ENCODE measurements around the gene ATP1B1. TPM values are rescaled to one million over a fixed set of nuclear protein-coding genes. Genes with fewer than 3 reads are reported as not detected.

ATP1B1 gene
- total and polyA plus RNA-seq, 2 of the 8 experiments (the other 6 are each of a cell fraction or from before 2014, with no cell fraction given), result 16.3 to 76.5 TPM

DNA sequence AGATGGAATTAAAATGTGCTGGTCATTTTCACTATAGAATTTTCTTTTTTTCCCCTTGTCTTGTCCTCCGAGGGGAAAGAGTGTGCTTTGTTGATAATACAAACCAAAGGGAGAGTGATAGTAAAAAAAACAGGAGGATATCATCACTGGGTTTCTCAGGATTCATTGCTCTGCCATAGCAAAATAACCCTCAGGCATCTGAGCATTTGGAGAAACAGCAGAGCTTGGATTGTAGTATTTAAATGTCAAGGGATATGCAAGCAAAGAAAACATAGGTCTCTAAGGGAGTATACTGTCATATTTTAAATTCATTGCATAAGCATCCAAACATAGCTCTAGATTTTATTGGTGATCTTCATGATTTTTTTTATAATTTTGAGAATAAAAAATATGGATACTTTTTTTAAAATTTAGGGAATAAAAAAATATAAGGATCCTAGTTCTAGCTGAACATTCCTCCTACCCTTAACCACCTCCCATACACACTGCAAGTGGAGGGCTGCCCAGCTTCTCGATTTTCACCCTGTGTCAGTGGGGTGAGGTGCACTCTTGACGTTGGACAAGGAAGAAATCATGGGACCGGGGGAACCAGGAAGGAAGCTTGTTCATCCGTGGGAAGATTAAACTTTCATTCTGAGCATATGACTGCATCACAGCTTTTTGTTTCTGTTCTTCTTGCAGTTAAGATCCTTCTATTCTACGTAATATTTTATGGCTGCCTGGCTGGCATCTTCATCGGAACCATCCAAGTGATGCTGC lies 4.4 kb downstream of the ATP1B1 start:
- Histone ChIP-seq H3K18ac (ENCODE audit: extremely low read depth, low read length) (no peak overlapping the region), H4K8ac (ENCODE audit: extremely low read depth, insufficient read depth, low read length) (no peak overlapping the region), H3K9me3 (ENCODE audit: insufficient read depth in 2 of 2, low read depth in 1 of 2, low read length in 1 of 2) (no peaks in the 10 kb centered on the region), H3K56ac (replicated peaks; ENCODE audit: insufficient read length, low read depth, low read length) (no peak overlapping the region), H3K9ac (replicated peaks in 1 of 4; ENCODE audit: extremely low read depth in 1 of 4, low read depth in 3 of 4, low read length in 3 of 4) (no peak overlapping the region), H2BK12ac (ENCODE audit: low read depth, low read length) (no peak overlapping the region), H2AK5ac (ENCODE audit: low read depth, low read length) (no peak overlapping the region), H4K20me1 (replicated peaks in 1 of 2; ENCODE audit: control insufficient read depth in 1 of 2, insufficient read depth in 2 of 2, low read length in 2 of 2) (peaks cover 5 to 6% of the 10 kb centered on the region in 2 experiments), H3K79me2 (ENCODE audit: control insufficient read depth in 1 of 2, insufficient read depth in 2 of 2, low read length in 2 of 2) (peaks cover 22 to 70% of the 10 kb centered on the region in 2 experiments), H2AFZ (ENCODE audit: low read length) (no peak overlapping the region), H4K91ac (replicated peaks; ENCODE audit: insufficient read length, low read length) (no peak overlapping the region), H3K4me2 (ENCODE audit: insufficient read depth in 1 of 2, low read depth in 2 of 2, low read length in 2 of 2) (peak overlapping the region in 1 of 2 experiments; percentile 95; a peak in 1 of 4 replicates), H4K5ac (ENCODE audit: insufficient read length, low read depth, low read length) (no peak overlapping the region), H3K23ac (ENCODE audit: insufficient read length) (no peak overlapping the region), H3K27me3 (replicated peaks in 1 of 4; ENCODE audit: control insufficient read depth in 3 of 4, extremely low read depth in 1 of 4, insufficient read depth in 3 of 4, low read length in 3 of 4) (no peaks in the 10 kb centered on the region), H3K14ac (ENCODE audit: insufficient read length) (no peak overlapping the region), H2BK15ac (ENCODE audit: low read length) (no peak overlapping the region), H3K4ac (replicated peaks; ENCODE audit: insufficient read length, low read depth, low read length) (no peak overlapping the region), H3K4me1 (replicated peaks in 1 of 4; ENCODE audit: control insufficient read depth in 3 of 4, insufficient read depth in 4 of 4, low read length in 3 of 4) (peaks cover 12 to 30% (median 22%) of the 10 kb centered on the region in 4 experiments), H3K27ac (ENCODE audit: low read depth, low read length) (no peak overlapping the region), H2BK120ac (replicated peaks; ENCODE audit: low read depth, low read length) (no peak overlapping the region), H3K79me1 (ENCODE audit: low read depth, low read length) (peaks cover 14% of the 10 kb centered on the region; the same call in 1 of the 2 replicates), H3K4me3 (ENCODE audit: extremely low read depth in 1 of 4, insufficient read depth in 2 of 4, low read depth in 3 of 4, low read length in 4 of 4) (no peak overlapping the region), H3K23me2 (ENCODE audit: low read depth, low read length) (peaks cover 11% of the 10 kb centered on the region), H2BK20ac (ENCODE audit: low read length) (no peak overlapping the region), H3K36me3 (ENCODE audit: control insufficient read depth in 2 of 4, insufficient read depth in 4 of 4, low read length in 3 of 4) (peaks cover 2 to 24% (median 12%) of the 10 kb centered on the region in 4 experiments; a peak in 6 of 8 replicates), H2BK5ac (ENCODE audit: low read depth, low read length) (no peak overlapping the region; the same call in 1 of the 2 replicates)
- POLR2A ChIA-PET (ENCODE audit: partially characterized antibody), result interaction anchor here (1.1 to 1.6 kb wide), 2 partner anchors 9 to 257 kb away, joined by 4 to 6 read pairs; partner anchors contain the start of genes BLZF1 and NME7
- DNase-seq (ENCODE audit: low read depth in 1 of 2, low spot score in 2 of 2) (no peak), FAIRE-seq (no peak)
- CTCF ChIA-PET (ENCODE audit: partially characterized antibody), result interaction anchor here (0.6 to 2.9 kb wide), 9 partner anchors 15 to 508 kb away, joined by 3 to 16 read pairs (median 3); no protein-coding TSS in a partner anchor
- whole genome bisulfite sequencing, 2 experiments (ENCODE audit: extremely low coverage in 1 of 2, insufficient coverage in 1 of 2, insufficient read length in 1 of 2, insufficient replicate concordance in 2 of 2, low coverage in 1 of 2, low lambda C conversion rate in 2 of 2, missing lambda C conversion rate in 1 of 2), result 89% methylated on average over 7 of the region's 7 CpGs; no CpG with 5 or more reads in 1 of the 2 experiments
- TF ChIP-seq, protein P1, sequence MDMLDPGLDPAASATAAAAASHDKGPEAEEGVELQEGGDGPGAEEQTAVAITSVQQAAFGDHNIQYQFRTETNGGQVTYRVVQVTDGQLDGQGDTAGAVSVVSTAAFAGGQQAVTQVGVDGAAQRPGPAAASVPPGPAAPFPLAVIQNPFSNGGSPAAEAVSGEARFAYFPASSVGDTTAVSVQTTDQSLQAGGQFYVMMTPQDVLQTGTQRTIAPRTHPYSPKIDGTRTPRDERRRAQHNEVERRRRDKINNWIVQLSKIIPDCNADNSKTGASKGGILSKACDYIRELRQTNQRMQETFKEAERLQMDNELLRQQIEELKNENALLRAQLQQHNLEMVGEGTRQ (IDR thresholded peaks at IDR 0.05; ENCODE audit: low read length), result no peak
- TF ChIP-seq BCL11A (IDR thresholded peaks at IDR 0.05; ENCODE audit: low read depth in 2 of 2, low read length in 2 of 2), result no peak
- no peak for TF ChIP-seq EZH2 (IDR thresholded peaks at IDR 0.05; ENCODE audit: low read depth, low read length, severe bottlenecking)
- TF ChIP-seq, protein P2, sequence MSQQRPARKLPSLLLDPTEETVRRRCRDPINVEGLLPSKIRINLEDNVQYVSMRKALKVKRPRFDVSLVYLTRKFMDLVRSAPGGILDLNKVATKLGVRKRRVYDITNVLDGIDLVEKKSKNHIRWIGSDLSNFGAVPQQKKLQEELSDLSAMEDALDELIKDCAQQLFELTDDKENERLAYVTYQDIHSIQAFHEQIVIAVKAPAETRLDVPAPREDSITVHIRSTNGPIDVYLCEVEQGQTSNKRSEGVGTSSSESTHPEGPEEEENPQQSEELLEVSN (IDR thresholded peaks at IDR 0.05), result no peak
- no peak for TF ChIP-seq EGR1 (IDR thresholded peaks at IDR 0.05; ENCODE audit: borderline replicate concordance, low read depth, low read length)
- TF ChIP-seq, protein P3, sequence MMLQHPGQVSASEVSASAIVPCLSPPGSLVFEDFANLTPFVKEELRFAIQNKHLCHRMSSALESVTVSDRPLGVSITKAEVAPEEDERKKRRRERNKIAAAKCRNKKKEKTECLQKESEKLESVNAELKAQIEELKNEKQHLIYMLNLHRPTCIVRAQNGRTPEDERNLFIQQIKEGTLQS (IDR thresholded peaks at IDR 0.05; ENCODE audit: insufficient read depth, low read depth, low read length), result no peak
- TF ChIP-seq SUZ12 (IDR thresholded peaks at IDR 0.05; ENCODE audit: low read length), result no peak
- TF ChIP-seq SP2 (IDR thresholded peaks at IDR 0.05; ENCODE audit: low read length), result no peak
- no peak for TF ChIP-seq SAP30 (IDR thresholded peaks at IDR 0.05; ENCODE audit: insufficient read depth, insufficient replicate concordance, low read length)

Data from H1 (cell line).